Measurements from ENCODE around the gene NAT16.

NAT16 gene

DNA sequence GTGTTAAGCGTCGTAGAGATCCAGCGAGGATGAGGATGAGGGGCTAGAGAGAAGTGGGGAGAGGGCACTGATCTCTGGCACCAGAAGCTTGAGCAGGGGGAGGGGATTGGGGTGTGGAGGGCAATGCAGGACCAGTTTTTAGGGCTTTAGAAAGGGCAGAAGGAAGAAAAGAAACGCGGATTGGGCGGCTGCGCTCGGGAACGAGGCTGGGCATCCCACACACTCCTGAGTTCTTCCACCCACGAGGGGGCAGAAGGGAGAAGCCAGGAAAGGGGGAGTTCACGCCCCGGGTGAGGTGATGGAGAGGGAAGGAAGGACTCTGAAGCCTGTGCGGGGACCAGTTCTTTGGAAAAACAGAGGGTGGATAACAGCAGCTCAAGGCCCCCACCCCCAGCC, 8.7 kb downstream of the NAT16 start:
- Histone ChIP-seq H3K79me2 (ENCODE audit: insufficient read depth, low read length) (no peaks in the 10 kb centered on the region), H3K36me3 (ENCODE audit: insufficient read depth, low read length) (no peaks in the 10 kb centered on the region), H3K27me3 (ENCODE audit: insufficient read depth, low read length, poor library complexity) (peaks cover 17% of the 10 kb centered on the region), H4K20me1 (ENCODE audit: insufficient read depth, low read length) (peaks cover 46% of the 10 kb centered on the region), H3K4me2 (ENCODE audit: insufficient read depth, low read length) (peak overlapping the region; percentile 35), H2AFZ (ENCODE audit: low read depth, low read length) (no peak overlapping the region), H3K4me3 (ENCODE audit: low read depth in 1 of 2, low read length in 2 of 2) (no peak overlapping the region), H3K9ac (ENCODE audit: low read depth, low read length) (no peak overlapping the region), H3K4me1 (ENCODE audit: insufficient read depth, low read length) (peaks cover 55% of the 10 kb centered on the region), H3K9me3 (ENCODE audit: insufficient read depth, low read length, severe bottlenecking) (no peaks in the 10 kb centered on the region), H3K27ac (ENCODE audit: low read length) (peak overlapping the region; percentile 32; the same call in 1 of the 2 replicates)
- no peak for TF ChIP-seq EZH2 (IDR thresholded peaks at IDR 0.05; ENCODE audit: borderline replicate concordance, low read depth, low read length, severe bottlenecking)
- TF ChIP-seq, protein P1, sequence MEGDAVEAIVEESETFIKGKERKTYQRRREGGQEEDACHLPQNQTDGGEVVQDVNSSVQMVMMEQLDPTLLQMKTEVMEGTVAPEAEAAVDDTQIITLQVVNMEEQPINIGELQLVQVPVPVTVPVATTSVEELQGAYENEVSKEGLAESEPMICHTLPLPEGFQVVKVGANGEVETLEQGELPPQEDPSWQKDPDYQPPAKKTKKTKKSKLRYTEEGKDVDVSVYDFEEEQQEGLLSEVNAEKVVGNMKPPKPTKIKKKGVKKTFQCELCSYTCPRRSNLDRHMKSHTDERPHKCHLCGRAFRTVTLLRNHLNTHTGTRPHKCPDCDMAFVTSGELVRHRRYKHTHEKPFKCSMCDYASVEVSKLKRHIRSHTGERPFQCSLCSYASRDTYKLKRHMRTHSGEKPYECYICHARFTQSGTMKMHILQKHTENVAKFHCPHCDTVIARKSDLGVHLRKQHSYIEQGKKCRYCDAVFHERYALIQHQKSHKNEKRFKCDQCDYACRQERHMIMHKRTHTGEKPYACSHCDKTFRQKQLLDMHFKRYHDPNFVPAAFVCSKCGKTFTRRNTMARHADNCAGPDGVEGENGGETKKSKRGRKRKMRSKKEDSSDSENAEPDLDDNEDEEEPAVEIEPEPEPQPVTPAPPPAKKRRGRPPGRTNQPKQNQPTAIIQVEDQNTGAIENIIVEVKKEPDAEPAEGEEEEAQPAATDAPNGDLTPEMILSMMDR (IDR thresholded peaks at IDR 0.05; ENCODE audit: borderline replicate concordance, extremely low read depth, low read length, poor library complexity, severe bottlenecking), result peak; percentile 23
- ATAC-seq (ENCODE audit: insufficient read depth, low read depth) (no peak), DNase-seq (no peak)

DNA sequence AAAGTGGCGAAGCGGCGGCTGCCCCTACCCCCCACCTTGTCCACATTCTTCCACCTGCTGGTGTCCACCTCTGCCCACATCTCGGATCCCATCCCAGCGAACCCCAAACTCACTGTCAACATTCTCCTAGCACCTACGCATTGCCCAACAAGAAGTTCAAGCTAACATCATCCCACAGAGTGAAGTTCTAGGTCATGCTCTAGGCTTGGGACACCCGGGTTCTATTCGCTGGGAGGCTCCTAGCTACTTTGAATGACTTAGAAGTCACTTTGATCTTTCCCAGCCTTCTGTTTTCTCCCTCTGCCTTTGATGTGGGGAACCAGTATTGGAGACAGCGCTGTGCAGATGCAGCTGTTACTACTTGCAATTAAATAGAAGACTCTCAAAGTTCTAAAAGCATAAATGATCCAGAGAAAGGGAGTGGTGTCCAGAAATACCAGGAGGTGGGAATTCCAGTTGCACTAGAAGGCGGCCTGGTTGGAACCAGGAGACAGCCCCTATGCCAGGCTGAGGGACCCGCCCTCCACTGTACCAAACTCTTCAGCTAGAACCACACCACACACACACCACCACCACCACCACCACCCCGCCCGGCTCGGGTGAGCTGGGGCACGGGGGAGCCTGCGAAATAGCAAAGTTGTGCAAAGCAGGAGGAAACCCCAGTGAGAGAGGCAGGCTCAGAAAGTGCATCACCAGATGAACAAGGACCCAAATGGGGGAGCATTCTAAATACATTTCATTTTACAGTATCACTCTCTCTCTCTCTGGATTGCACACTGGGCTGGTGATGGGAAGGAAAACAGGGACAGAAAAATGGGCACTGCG, 9.3 kb downstream of the NAT16 start:
- peak; percentile 80 for DNase-seq
- no peaks in the 10 kb centered on the region for H3K9me3 ChIP-seq (ENCODE audit: insufficient read depth, low read length, severe bottlenecking)
- peaks cover 50% of the 10 kb centered on the region for H4K20me1 ChIP-seq (ENCODE audit: insufficient read depth, low read length)
- peak overlapping the region; percentile 32; the same call in 1 of the 2 replicates for H3K27ac ChIP-seq (ENCODE audit: low read length)
- H3K9ac ChIP-seq (ENCODE audit: low read depth, low read length), result no peak overlapping the region
- H3K4me1 ChIP-seq (ENCODE audit: insufficient read depth, low read length), result peaks cover 61% of the 10 kb centered on the region
- H2AFZ ChIP-seq (ENCODE audit: low read depth, low read length), result no peak overlapping the region
- H3K4me2 ChIP-seq (ENCODE audit: insufficient read depth, low read length), result peak overlapping the region; percentile 54
- H3K27me3 ChIP-seq (ENCODE audit: insufficient read depth, low read length, poor library complexity), result peaks cover 17% of the 10 kb centered on the region
- H3K79me2 ChIP-seq (ENCODE audit: insufficient read depth, low read length), result no peaks in the 10 kb centered on the region
- no peak overlapping the region for H3K4me3 ChIP-seq (ENCODE audit: low read depth in 1 of 2, low read length in 2 of 2)
- no peak for TF ChIP-seq EZH2 (IDR thresholded peaks at IDR 0.05; ENCODE audit: borderline replicate concordance, low read depth, low read length, severe bottlenecking)
- TF ChIP-seq, protein P1 (IDR thresholded peaks at IDR 0.05; ENCODE audit: borderline replicate concordance, extremely low read depth, low read length, poor library complexity, severe bottlenecking), result no peak
- H3K36me3 ChIP-seq (ENCODE audit: insufficient read depth, low read length), result no peaks in the 10 kb centered on the region
- peak; percentile 77 for ATAC-seq (ENCODE audit: insufficient read depth, low read depth)

DNA sequence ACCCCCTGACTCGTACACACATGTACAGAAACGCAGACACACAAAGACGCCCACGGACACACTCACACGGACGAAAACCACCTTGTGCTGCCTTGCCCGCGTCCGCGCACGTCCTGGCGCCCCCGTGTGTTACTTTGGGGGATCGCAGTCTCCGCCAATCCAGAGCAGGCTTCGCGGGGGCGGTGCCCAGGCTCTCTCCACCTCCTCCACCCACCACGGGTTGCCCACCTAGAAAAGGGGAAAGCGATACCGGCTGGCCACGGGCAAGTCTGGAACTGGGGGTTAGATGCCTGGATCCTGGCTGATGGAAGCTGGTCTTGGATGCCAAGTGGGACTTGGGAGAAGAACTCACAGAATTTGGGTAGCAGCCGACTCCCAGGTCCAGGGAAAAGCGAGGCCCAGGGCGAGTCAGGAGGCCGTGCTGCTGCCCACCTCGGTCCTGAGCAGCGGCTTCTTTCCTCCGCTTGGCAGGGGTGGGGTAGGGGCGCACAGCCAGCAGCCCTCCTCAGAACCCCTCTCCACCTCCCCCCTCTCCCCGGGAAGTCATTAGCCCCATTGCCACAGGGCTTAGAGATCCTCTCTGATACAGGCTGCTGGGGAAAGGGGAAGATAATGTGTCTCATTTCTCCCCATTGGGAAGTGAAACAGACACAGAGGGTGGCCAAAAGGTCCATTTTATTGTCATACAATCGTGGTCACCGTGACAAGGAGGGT, 10.1 kb downstream of the NAT16 start:
- TF ChIP-seq, protein P1 (IDR thresholded peaks at IDR 0.05; ENCODE audit: borderline replicate concordance, extremely low read depth, low read length, poor library complexity, severe bottlenecking), result peak; percentile 98
- no peak for TF ChIP-seq EZH2 (IDR thresholded peaks at IDR 0.05; ENCODE audit: borderline replicate concordance, low read depth, low read length, severe bottlenecking)

More for the DNA sequence above, 10.1 kb downstream of the NAT16 start:
- peaks cover 57% of the 10 kb centered on the region for H4K20me1 ChIP-seq (ENCODE audit: insufficient read depth, low read length)
- H3K4me3 ChIP-seq (ENCODE audit: low read depth in 1 of 2, low read length in 2 of 2), result peak overlapping the region in 1 of 2 experiments; percentile 28; a peak in 1 of 4 replicates
- H2AFZ ChIP-seq (ENCODE audit: low read depth, low read length), result no peak overlapping the region; the same call in 1 of the 2 replicates
- peaks cover 17% of the 10 kb centered on the region for H3K27me3 ChIP-seq (ENCODE audit: insufficient read depth, low read length, poor library complexity)
- DNase-seq (peak; percentile 83), ATAC-seq (ENCODE audit: insufficient read depth, low read depth) (peak; percentile 60)
- no peaks in the 10 kb centered on the region for H3K36me3 ChIP-seq (ENCODE audit: insufficient read depth, low read length)
- no peaks in the 10 kb centered on the region for H3K79me2 ChIP-seq (ENCODE audit: insufficient read depth, low read length)
- peak overlapping the region; percentile 54 for H3K4me2 ChIP-seq (ENCODE audit: insufficient read depth, low read length)
- peaks cover 65% of the 10 kb centered on the region for H3K4me1 ChIP-seq (ENCODE audit: insufficient read depth, low read length)
- no peak overlapping the region for H3K27ac ChIP-seq (ENCODE audit: low read length)
- H3K9ac ChIP-seq (ENCODE audit: low read depth, low read length), result no peak overlapping the region
- no peaks in the 10 kb centered on the region for H3K9me3 ChIP-seq (ENCODE audit: insufficient read depth, low read length, severe bottlenecking)

All from DND-41 (cell line).